T-helper 2 cell (primary cell): ENCODE measurements around the gene NUP37.
"Not testable (repeated sequence)": the region's sequence is repeated elsewhere in the genome, so short reads cannot be mapped to it uniquely, and the experiment has no call there.

Experiments
- DNase-seq, 5 experiments: peaks; one replicate each; pipeline versions ENCODE4 v3.0.0 to v3.0.0-alpha.2; 2012 to 2022

Gene NUP37

GRCh38 chr12:102089228-102089835 is 30.6 kb downstream of the NUP37 start:
- not testable (repeated sequence) for DNase-seq

DNA sequence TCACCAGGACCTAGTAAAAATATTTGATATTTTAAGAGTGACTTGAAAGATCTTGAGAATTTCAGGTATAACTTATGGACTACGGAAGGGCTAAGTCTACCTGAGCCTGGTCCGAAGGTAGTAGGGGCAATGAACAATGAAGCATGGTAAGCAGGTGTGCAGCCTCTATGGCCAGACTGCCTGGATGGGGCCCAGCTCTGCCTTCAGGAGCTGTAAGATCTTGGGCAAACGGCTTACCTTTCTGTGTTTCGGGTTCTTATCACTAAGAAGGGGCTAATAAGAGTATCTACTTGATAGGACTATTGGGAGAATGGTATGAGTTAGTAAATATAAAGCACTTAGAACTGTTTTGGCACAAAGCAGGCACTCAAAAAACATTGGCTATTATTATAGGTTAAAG is 39.1 kb downstream of the NUP37 start:
- DNase-seq: no peak

GRCh38 chr12:102072092-102072491 is 47.8 kb downstream of the NUP37 start:
- not testable (repeated sequence) for DNase-seq

GRCh38 chr12:102069707-102070106 is 50.2 kb downstream of the NUP37 start:
- no peak for DNase-seq

DNA sequence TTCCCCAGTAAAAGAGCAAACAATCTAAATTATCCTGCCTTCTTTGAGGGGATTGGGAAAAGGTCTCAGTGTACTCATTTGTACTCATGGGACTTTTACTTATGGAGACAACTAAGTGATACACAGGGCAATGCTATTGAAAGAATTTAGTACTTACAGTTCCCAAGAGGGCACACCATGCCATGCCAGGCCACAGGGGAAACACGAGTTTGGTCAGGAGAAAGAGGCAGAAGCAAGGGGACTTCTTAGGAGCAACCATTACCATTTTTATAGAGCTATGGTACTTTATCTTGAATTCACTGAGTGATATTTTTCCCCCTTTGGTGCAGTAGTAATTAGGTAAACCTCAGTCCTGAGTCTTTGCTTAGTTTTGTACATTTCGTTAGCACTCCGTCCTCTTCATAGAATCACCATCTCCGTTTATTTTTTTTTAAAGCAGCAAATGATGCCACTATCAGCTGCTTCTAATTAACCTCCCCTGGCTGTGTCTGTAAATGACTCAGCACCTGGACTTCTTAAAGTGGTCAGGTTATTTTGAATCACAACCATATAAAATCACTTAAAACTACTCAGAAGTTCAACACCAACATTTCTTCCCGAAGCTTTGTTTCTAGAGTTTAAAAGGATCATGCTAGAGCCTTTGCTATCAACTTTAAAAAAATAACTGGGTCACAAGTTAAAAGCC is 52.2 kb downstream of the NUP37 start:
- no peak for DNase-seq

DNA sequence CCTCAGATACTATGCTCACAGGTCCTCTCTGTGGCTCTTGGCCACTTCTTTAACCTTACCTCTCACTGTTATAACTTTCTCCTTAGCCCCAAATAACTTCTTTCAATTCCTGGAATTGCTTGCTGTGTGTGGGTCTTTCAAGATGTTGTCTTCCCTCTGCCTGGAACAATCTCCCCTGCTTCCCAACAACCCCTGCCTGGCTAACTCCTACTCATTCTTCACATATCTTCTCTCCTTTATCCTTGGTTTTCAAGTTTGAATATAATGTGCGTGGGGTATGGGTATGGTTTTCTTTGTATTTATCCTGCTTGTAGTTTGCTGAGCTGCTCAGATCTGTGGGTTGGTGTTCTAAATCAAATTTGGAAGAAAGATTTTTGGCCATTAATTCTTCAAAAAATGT is 55.4 kb downstream of the NUP37 start:
- no peak for DNase-seq

GRCh38 chr12:102063069-102063468 is 56.8 kb downstream of the NUP37 start:
- DNase-seq: peak in 1 of 5 experiments; percentile 26

DNA sequence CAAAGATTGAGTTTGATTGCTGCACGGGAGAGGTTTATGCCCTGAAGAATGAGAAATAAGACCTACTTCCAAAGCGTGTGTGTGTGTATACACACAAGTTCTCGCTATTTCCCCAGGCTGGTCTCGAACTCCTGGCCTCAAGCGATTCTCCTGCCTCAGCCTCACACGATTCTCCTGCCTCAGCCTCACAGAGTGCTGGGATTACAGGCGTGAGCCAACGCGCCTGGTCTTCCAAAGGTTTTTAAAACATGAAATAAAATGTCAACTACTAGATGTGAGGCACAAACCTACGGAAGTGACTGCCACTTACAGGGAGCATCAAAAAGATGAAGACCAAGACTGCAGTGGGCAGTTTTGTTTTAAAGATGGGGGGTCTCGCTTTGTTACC is 57.5 kb downstream of the NUP37 start:
- no peak for DNase-seq

- peak; percentile 82 to 98 (median 93) for DNase-seq
These were observed 58.1 kb downstream of the NUP37 start, which contains the start of gene WASHC3 for GRCh38 chr12:102061560-102062418. TSS of gene WASHC3 (minus strand) at chr12:102061991. CDS start at chr12:102061962, 29 bp downstream.

DNA sequence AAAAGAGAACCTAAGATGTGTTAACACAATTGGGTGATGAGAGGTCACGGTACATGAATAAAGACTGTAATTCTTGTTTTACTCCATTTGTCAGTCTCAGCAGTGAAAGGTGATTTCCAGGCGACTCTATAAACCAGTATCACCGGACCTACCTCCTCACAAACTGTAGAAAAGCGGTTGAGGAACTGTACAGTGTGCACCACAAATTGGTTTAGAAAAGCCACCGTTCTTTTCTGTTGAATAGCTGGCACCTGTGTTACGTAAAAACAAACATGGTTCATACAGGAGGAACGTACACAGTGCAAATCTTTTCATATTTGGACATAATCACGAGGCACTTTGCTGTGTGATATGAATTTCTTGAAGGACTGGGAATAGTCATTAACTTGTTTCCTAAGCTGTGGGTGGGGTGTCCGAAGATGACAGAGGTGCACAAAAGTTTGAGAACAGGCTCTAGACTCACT is 58.8 kb downstream of the NUP37 start:
- DNase-seq: peak in 2 of 5 experiments; percentile 26 to 93

DNA sequence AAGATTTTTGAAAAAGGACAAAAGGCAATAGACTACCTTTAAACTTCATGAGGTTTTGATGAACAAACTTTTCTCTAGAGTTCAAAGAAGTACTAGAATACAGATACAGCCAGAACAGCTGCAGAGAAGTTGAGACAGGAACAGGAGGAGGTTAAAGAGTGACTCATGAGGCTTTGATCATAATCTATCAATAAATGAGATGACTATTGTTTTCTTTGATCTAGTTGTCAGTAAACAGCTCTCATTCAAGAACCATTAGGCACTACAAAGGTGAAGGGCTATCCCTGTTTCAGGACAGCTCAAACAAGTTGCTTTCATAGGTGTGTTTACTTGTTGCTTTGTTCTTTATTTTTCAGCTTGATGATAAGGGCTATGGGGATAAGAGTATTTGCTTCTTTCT is 60.6 kb downstream of the NUP37 start:
- peak in 2 of 5 experiments; percentile 2 to 92 for DNase-seq

- no peak for DNase-seq
These were observed 65.6 kb downstream of the NUP37 start for GRCh38 chr12:102054345-102054744.

DNA sequence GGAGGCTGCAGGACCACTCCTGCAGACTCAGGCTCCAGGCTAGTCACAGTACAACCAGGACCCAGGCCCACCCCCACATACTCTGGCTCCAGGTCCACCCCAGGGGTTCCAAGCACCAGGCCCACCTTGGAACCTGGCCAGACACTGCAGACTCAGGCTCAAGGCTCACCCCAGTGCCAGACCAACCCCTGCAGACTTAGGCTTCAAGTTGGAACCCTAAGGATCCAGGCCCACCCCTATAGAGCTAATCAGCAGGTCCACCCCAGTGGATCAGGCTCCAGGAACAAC is 66.9 kb downstream of the NUP37 start:
- DNase-seq: no peak

GRCh38 chr12:102052192-102053061 is 67.5 kb downstream of the NUP37 start:
- no peak for DNase-seq

DNA sequence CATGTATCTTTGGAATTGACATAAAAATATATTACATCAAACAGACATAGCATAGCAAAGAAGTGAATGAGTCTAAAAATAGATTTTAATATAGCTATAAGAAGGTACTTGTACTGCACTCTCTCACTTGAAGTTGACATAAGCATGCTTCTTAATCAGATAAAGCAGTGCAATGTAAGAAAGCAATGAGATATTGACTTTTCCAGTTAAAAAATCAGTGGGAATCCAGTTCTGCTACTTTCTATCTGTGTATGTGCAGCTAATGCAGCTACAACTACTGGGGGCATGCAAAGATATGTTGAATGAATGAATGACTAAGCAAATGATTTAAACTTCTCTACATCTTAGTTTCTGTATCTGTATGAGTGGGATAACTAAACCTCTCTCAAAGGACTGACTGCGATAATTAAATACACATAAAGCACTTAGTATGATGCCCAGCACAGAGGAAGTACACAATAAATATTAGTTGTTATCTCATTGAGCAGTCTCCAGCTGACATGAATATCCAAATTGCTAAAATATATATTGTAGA is 68.4 kb downstream of the NUP37 start:
- peak in 1 of 5 experiments; percentile 46 for DNase-seq

GRCh38 chr12:102050660-102051430 is 69.1 kb downstream of the NUP37 start:
- no peak for DNase-seq

GRCh38 chr12:102043928-102044327 is 76.0 kb downstream of the NUP37 start:
- DNase-seq: peak in 1 of 5 experiments; percentile 77

DNA sequence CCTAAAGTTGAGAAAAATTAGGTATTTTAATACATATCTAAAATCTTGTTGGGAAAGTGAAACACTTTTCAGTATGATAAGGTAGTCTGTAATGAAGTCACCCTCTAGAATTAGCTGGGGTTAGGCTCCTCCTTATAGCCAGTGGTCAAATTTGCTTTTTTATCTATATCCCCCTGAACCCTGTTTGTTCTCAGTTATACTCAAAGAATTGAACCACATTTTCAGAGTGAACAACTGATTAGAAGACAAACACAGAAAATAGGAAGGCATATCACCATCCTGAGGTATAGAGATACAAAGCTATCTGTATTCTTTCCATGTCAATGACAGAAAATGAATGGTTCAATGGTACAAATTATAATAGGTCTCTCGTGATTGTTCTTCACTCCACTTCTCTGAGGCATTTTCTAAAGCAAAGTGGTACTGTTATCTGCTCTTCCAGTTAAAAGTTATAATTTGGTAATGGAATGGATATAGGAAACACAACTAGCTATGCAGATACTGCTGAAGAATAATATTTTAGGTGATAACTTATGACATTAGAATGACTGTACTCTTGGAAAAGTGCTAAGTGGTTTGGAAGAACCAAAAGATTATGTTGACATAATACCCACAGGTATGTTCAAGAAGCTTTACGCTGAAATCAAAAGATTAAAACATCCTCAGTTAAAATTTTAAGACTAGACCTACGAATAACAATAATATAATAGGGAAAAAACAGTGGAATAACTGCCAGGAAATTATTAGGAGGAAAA is 85.7 kb downstream of the NUP37 start:
- no peak for DNase-seq

- no peak for DNase-seq
These were observed 88.1 kb downstream of the NUP37 start for GRCh38 chr12:102031852-102032251.

DNA sequence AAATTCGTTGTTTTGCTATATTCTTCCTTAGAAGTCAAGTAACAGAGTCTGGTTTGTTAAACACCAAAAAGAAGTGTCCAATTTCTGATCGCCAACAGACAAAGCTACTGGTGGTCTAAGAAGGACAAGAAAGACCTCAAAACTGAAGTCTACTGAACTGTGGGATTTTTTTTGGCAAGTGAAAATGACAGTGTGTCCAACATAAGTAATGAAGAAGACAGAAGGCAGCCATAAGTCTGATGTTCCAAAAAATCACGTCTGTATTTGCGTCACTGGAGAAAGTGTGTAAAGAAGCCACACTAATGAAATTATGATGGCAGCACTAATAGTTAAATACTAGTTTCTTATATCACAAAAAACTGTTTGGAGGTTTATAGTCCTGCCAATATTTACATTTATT is 90.8 kb downstream of the NUP37 start:
- no peak for DNase-seq

- DNase-seq: no peak
These were observed 93.2 kb downstream of the NUP37 start for GRCh38 chr12:102026728-102027127.
